K562 (cell line): ENCODE data around the gene DNAJC8. TPM values are rescaled to one million over a fixed set of nuclear protein-coding genes. Genes with fewer than 3 reads are reported as not detected.

Experiments used
- ATAC-seq: fragments of 200-7000 bp; cut with Tn5 transposase; 3 replicates; pipeline ENCODE4 v1.9.1; 2020; ENCODE audit warnings: moderate library complexity
- BruUV-seq: library from RNA; stranded (reverse); fragments of 400-500 nt; replicated peaks from 2 replicates; lab custom pipeline; 2021; lab: Mats Ljungman, UMichigan
- CTCF ChIA-PET: fragments of 300-600 bp; formaldehyde crosslinking; extraction: SDS; loops from one replicate; lab custom pipeline; 2021; ENCODE audit warnings: low intra/inter-chr PET ratio; lab: Yijun Ruan, JAX
- POLR2A ChIA-PET: fragments of 300-600, 350-650 bp; sonication (Branson Sonifier 250); formaldehyde crosslinking; extraction: SDS; loops from one replicate; lab custom pipeline; 2021; ENCODE audit warnings: antibody characterized with exemption, inconsistent platforms; lab: Yijun Ruan, JAX
- DNase-seq, 4 experiments: peaks; one replicate each; pipeline versions ENCODE4 v3.0.0 to v3.0.0-alpha.2; 2011 to 2018; ENCODE audit warnings: low spot score in 3 of 4, mixed read lengths in 3 of 4; ENCODE audit errors: extremely low read depth in 1 of 4
- FAIRE-seq: peaks from 2 replicates; lab custom pipeline; 2011; peaks lifted over from hg19 to GRCh38; lab: Jason Lieb, UNC
- H2AFZ ChIP-seq: 2 replicates; pipeline ENCODE4 v1.6.0; 2011; ENCODE audit warnings: low read depth, low read length, control low read depth, inconsistent platforms
- H3K27ac ChIP-seq: fragments of 200-600 bp; 3 replicates; pipeline ENCODE4 v1.8.0; 2011; ENCODE audit warnings: low read depth, mild to moderate bottlenecking, control low read depth, inconsistent platforms, low read length, moderate library complexity, mixed read lengths; ENCODE audit errors: extremely low read depth
- H3K27me3 ChIP-seq, 2 experiments: fragments of 300-600 bp in 1 of 2; 2 replicates in 1 of 2; 3 replicates in 1 of 2; pipeline versions ENCODE4 v1.6.0 to v1.8.0; 2011; ENCODE audit warnings: inconsistent platforms in 2 of 2, low read length in 2 of 2, mild to moderate bottlenecking in 1 of 2, mixed read lengths in 1 of 2, moderate library complexity in 1 of 2; ENCODE audit not compliant: control insufficient read depth in 2 of 2, insufficient read depth in 2 of 2
- H3K36me3 ChIP-seq: fragments of 300-600 bp; 3 replicates; pipeline ENCODE4 v1.8.0; 2011; ENCODE audit warnings: mild to moderate bottlenecking, low read length, inconsistent platforms; ENCODE audit not compliant: control insufficient read depth, insufficient read depth
- H3K4me1 ChIP-seq, 2 experiments: fragments of 200-600 bp in 1 of 2; replicated peaks in 1 of 2; 2 replicates in 1 of 2; 3 replicates in 1 of 2; pipeline versions ENCODE4 v1.5.1 to v1.8.0; 2011; ENCODE audit warnings: inconsistent platforms in 2 of 2, low read length in 2 of 2, mild to moderate bottlenecking in 1 of 2, mixed read lengths in 1 of 2, moderate library complexity in 1 of 2; ENCODE audit not compliant: control insufficient read depth in 2 of 2, insufficient read depth in 2 of 2
- H3K4me2 ChIP-seq: 2 replicates; pipeline ENCODE4 v1.6.1; 2011; ENCODE audit warnings: low read length, control low read depth, inconsistent platforms, mixed read lengths; ENCODE audit not compliant: insufficient read depth
- H3K4me3 ChIP-seq: fragments of 200-600 bp; sonication (generic), shearing (Covaris generic); 2 replicates; pipeline ENCODE4 v1.5.1; 2016; ENCODE audit warnings: control low read depth, inconsistent platforms
- H3K79me2 ChIP-seq: fragments of 200-600 bp; 3 replicates; pipeline ENCODE4 v1.8.0; 2011; ENCODE audit warnings: low read length, inconsistent platforms; ENCODE audit not compliant: control insufficient read depth, insufficient read depth
- H3K9ac ChIP-seq, 2 experiments: 2 replicates each; pipeline versions ENCODE4 v1.6.0 to v1.6.1; 2011; ENCODE audit warnings: low read depth in 2 of 2, low read length in 2 of 2, control low read depth in 1 of 2, inconsistent platforms in 1 of 2, mild to moderate bottlenecking in 1 of 2, mixed read lengths in 1 of 2; ENCODE audit not compliant: insufficient read depth in 1 of 2
- H3K9me1 ChIP-seq: one replicate; pipeline ENCODE4 v1.6.0; 2011; ENCODE audit warnings: inconsistent platforms, mild to moderate bottlenecking, low read length, moderate library complexity; ENCODE audit not compliant: control insufficient read depth, insufficient read depth
- H3K9me3 ChIP-seq: replicated peaks from 2 replicates; pipeline ENCODE4 v1.5.1; 2011; ENCODE audit warnings: low read depth, low read length, inconsistent platforms; ENCODE audit not compliant: control insufficient read depth, insufficient read depth
- H4K20me1 ChIP-seq: replicated peaks from 2 replicates; pipeline ENCODE4 v1.6.1; 2011; ENCODE audit warnings: low read length, inconsistent platforms, mixed read lengths; ENCODE audit not compliant: control insufficient read depth, insufficient read depth
- ATF4 ChIP-seq: fragments of 450-650 bp; formaldehyde crosslinking; IDR thresholded peaks from 2 replicates; pipeline ENCODE4 v1.4.0; 2022; ENCODE audit warnings: mild to moderate bottlenecking, moderate library complexity
- CHCHD3 ChIP-seq: fragments of 250-450 bp; sonication (Bioruptor Pico); IDR thresholded peaks from 2 replicates; pipeline ENCODE4 v2.1.2; 2022; ENCODE audit warnings: mild to moderate bottlenecking
- CHD7 ChIP-seq: fragments of 200-600 bp; sonication (generic); IDR thresholded peaks from one replicate; pipeline ENCODE4 v1.6.1; 2012; ENCODE audit warnings: mild to moderate bottlenecking, low read depth, low read length, inconsistent platforms
- POLR2A ChIP-seq: fragments of 450-650 bp; conservative IDR thresholded peaks from 2 replicates; pipeline ENCODE4 v1.6.1; 2016
- ZBED1 ChIP-seq: IDR thresholded peaks from 2 replicates; pipeline ENCODE4 v1.6.1; 2014
- ZBTB1 ChIP-seq: sonication (generic); formaldehyde crosslinking; IDR thresholded peaks from 2 replicates; pipeline ENCODE4 v1.8.1; 2023; ENCODE audit warnings: missing genetic modification reagents, low read depth, mild to moderate bottlenecking, borderline replicate concordance
- ZNF175 ChIP-seq: fragments of 200-800 bp; sonication (Bioruptor generic); IDR thresholded peaks from 2 replicates; pipeline ENCODE4 v1.6.1; 2016; ENCODE audit warnings: low read depth, mild to moderate bottlenecking, missing genetic modification characterization, missing compliant biosample characterization
- ZNF431 ChIP-seq: sonication (generic); formaldehyde crosslinking; IDR thresholded peaks from 2 replicates; pipeline ENCODE4 v1.8.0; 2022; ENCODE audit warnings: mild to moderate bottlenecking, missing genetic modification reagents
- ZNF668 ChIP-seq: fragments of 250-450 bp; sonication (Bioruptor Pico); IDR thresholded peaks from 2 replicates; pipeline ENCODE4 v1.8.0; 2022; ENCODE audit warnings: mild to moderate bottlenecking, inconsistent platforms
- WGBS: fragments of 100-300 bp; shearing (Covaris generic); methylation state at CpG from one replicate; pipeline ENCODE4 v1.1.6; 2016; ENCODE audit warnings: low coverage, mixed read lengths; ENCODE audit not compliant: insufficient coverage; ENCODE audit errors: missing lambda C conversion rate; 5-methylcytosine and 5-hydroxymethylcytosine counted together
- in situ Hi-C: fragments of 300-500 bp; cut with MboI; formaldehyde crosslinking; loops from 4 replicates; pipeline ENCODE4 v1.15.0; 2018; ENCODE audit warnings: inconsistent platforms, mixed read lengths
- intact Hi-C: fragments of 100-400 bp; cut with micrococcal nuclease; formaldehyde crosslinking; loops from 2 replicates; pipeline ENCODE4 v1.14.2; 2022
- polyA plus RNA-seq, 8 experiments: library from polyadenylated mRNA; depleted of rRNA in 4 of 8; stranded (reverse) in 5 of 8; unstranded in 3 of 8; fragments of >200 nt; fragmentation: Nextera tagmentation in 2 of 8; fragmentation: Illumina TruSeq in 1 of 8; extraction: Ambion mirVana in 2 of 8; extraction: Trizol in 1 of 8; gene quantifications; 2 replicates each; pipeline versions ENCODE4 v1.2.1 to v1.2.3, GENCODE V29; 2011 to 2014; ENCODE audit warnings: inconsistent platforms in 1 of 8, missing spikeins in 1 of 8
- total RNA-seq, 7 experiments: library from RNA; depleted of rRNA in 6 of 7; stranded (reverse); fragments of >200 nt in 6 of 7; fragmentation: Illumina TruSeq in 2 of 7; extraction: Trizol in 2 of 7; gene quantifications; 2 replicates each; pipeline versions ENCODE4 v1.2.1 to v1.2.3, GENCODE V29; 2011 to 2021; ENCODE audit warnings: low replicate concordance in 1 of 7

DNAJC8 gene
- total and polyA plus RNA-seq, 9 of the 15 experiments (the other 6 are each of a cell fraction or from before 2014, with no cell fraction given) = 143 to 508 (median 209) TPM

- BruUV-seq = no TSS peak
- in situ Hi-C loops = no loop called here
- TF ChIP-seq ZNF668 (peak; percentile 68; the same call in 1 of the 2 replicates), CHCHD3 (CRISPR knock-in tag) (no peak), POLR2A (no peak), ZBED1 (no peak), ZBTB1 (no peak), ZNF431 (no peak), ZNF175 (peak; percentile 75; the same call in 1 of the 2 replicates), ATF4 (CRISPR knock-in tag) (peak; percentile 96), CHD7 (no peak)
Measured at GRCh38 chr1:28249013-28249865, 16.4 kb upstream of the DNAJC8 start.

More at GRCh38 chr1:28249013-28249865, 16.4 kb upstream of the DNAJC8 start:
- Histone ChIP-seq H3K9me3 (no peaks in the 10 kb centered on the region), H3K9ac (peak overlapping the region; percentile 74 to 78; a peak in 3 of 4 replicates), H4K20me1 (no peaks in the 10 kb centered on the region), H3K27ac (peak overlapping the region; percentile 81), H3K36me3 (no peaks in the 10 kb centered on the region), H3K4me2 (peak overlapping the region; percentile 76), H3K27me3 (no peaks in the 10 kb centered on the region), H3K9me1 (no peaks in the 10 kb centered on the region), H3K4me1 (peaks cover 14 to 34% of the 10 kb centered on the region in 2 experiments), H3K4me3 (peak overlapping the region; percentile 0; the same call in 1 of the 2 replicates), H3K79me2 (peaks cover 4% of the 10 kb centered on the region; the same call in 2 of the 3 replicates), H2AFZ (peak overlapping the region; percentile 97)
- POLR2A ChIA-PET = interaction anchor here (0.6 to 10.6 kb wide), 23 partner anchors 7 to 400 kb away, joined by 3 to 245 read pairs (median 6); partner anchors contain the start of genes ATP5IF1, EYA3, MED18 and PHACTR4
- peak in 2 of 4 experiments; percentile 57 for DNase-seq
- intact Hi-C loops = loop anchor here (1.0 to 5.0 kb wide), 8 partner anchors 10 to 354 kb away; partner anchors contain the start of genes MED18 and SESN2
- ATAC-seq = peak; percentile 53
- WGBS = 5% methylated on average over 3 of the region's 3 CpGs
- CTCF ChIA-PET = interaction anchor here (1.2 to 1.6 kb wide), 3 partner anchors 111 to 160 kb away, joined by 4 to 5 read pairs (median 4); no protein-coding TSS in a partner anchor
- no peak for FAIRE-seq
